ENCODE results near the gene SACM1L.

The SACM1L gene

DNA sequence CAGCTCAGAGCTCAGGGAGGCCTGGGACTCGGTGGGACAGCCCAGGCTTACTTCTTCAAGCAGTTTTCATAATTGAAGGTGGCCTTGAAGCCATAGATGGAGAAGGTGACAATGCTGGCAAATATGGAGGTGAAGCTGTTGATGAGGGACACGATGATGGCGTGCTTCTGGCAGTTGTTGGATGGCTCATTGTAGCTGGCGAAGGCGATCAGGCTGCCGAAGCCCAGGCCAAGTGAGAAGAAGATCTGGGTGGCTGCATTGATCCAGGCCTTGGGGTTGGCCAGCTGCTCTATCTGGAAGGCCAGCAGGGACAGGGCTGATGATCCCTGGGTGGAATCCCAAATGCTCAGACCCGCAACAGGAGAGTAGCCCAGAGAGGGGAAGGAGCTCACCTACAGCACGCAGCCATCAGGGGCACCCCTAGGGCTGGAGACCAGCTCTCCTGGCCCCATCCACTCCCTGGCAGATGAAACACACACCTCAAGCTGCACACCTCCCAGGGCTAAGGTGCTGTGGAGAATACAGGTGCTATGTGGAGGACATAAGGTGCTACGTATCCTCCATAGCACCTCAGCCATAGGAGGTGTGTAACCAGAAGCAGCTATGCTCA, 82.1 kb downstream of the SACM1L start:
- DNase-seq (ENCODE audit: low read depth): no peak

DNA sequence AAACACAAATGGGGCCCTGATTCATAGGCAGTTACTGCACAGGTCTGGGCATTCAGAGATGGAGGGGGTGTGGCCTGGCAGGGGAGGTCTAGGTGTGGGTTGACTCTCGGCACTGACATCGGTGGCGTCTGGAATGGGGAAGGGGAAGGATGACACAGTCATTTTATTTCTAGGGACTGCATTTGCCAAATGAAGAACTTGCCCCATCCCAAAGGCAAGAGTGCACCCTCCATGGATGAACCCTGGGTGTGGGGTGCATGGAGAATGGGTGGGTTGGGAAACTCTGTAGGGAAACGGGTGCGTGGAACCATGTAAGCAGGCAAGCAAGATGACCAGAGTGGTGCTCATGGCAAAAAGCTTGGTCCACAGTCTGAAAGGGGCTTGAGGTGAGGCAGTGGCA, 82.6 kb downstream of the SACM1L start:
- no peak for DNase-seq (ENCODE audit: low read depth)

DNA sequence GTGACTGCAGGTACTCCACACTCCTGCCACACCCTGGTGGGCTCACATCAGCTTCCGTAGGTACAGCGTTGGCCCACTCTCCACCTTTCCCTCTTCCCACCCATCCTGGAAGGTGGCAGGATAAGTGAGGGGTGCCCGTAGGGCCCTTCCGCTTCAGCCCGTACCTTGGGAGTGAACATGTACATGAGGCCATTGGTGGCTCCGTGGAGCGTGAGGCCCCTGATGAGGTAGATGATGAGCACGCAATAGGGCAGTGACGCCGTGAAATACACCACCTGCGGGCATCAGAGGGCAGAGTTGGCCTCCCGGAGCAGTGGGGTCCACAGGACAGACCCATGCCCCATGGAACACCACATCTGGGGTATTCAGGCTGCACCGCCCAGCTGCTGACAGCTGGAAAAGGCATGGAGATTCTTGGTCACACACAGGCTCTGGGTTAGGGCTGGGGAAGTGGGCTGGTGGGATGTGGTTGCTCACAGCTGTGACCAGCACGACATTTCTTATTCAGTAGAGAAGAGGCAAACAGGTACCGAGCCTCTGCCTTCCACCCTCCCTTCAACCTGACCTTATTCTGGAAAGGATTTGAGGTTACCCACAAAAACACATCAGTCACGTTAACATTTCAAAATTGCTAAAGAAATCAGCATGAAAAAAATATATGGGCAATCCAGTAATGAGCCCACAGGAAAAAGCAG, 83.3 kb downstream of the SACM1L start:
- DNase-seq (ENCODE audit: low read depth): no peak

DNA sequence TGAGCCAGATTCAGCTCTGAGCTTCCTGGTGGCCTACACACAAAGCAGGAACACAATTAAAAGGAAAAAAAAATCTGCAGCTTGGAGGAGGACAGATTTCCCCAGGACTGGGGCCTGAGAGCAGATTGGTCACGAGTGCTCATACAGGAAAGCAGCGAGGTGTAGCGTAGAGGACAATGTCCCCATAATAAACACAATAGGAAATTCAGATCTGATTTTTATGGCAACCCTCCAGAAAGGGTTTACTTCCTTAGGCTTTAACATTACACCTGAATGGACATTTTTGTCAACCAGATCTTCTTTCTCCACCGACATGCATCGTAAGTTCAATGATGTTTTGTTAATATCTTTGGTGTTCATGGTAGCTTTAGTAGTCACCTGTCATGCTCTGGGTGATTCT, 83.9 kb downstream of the SACM1L start:
- DNase-seq (ENCODE audit: low read depth): no peak

DNA sequence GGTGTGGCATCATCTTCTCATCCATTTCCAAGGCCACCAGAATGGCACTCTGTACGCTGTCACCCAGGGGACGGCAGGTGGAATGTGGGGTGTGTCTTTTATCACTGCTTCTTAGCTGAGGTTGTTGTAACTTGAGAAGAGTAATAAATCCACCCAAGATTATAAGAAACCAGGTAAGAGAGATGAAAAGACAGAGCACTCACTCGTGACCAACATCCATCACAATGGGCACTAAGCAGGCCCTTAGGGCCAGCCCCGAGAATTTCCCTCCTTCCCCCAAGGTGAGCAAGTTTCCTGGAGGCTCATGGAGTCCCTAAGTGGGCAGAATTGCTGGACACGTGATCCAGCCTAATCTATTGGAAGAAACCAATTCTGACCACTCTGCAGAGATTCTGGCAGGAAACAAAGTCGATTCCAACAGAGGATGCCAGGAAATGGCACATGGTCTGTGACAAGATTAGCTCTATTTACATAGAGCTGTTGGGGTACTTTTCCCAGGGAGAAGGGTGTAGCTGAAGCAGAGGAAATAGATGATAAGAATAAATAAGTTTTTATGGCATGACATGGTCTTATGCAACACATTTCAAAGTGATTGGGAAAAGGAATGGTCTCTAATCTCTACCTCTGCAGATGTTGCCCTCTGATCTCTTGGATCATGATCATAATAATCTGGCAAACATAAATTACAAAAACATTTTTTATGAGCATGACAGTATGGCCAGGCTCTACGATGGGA, 84.7 kb downstream of the SACM1L start:
- no peak for DNase-seq (ENCODE audit: low read depth)

DNA sequence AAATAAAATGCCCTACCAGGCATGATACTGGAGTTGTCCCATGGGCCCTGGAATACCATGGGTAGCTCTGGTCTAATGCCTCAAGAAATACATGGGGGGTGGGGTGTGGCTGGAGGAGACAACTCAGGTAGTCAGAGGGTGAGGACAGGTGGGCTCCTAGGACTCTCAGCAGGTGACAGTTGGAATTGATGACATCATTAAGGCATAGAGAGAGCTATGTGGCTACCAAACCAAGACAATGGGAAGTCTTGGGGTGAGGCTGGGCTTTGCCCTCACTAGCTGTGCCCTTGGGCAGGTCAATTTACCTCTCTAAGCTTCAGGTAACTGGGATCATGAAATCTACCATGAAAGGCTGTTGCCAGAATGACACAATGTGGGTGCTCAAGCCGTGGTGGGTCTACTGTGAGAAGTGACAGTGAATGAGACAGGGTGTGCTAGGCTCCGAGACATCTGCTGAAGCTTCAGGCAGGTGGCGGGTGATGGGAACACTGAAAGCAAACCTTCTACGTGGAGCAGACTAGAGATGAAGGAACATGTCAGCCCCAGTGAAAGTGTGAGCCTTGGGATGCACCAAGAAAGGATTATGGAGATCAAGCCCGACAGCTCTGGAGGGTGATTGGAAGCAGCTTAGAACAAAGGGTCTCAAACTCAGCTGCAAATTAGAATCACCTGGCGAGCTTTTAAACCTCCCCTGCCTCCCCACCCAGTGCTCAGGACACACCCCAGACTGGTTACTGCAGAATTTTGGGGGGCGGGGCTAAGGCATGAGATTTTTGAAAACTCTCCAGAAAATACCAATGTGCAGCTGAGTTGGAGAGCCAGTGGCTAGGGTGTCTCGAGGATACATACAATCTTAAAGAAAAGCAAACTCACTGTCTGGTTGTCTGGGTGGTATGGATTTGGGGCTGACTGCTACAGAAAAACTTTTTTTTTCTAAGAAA, 85.7 kb downstream of the SACM1L start:
- DNase-seq (ENCODE audit: low read depth): no peak

DNA sequence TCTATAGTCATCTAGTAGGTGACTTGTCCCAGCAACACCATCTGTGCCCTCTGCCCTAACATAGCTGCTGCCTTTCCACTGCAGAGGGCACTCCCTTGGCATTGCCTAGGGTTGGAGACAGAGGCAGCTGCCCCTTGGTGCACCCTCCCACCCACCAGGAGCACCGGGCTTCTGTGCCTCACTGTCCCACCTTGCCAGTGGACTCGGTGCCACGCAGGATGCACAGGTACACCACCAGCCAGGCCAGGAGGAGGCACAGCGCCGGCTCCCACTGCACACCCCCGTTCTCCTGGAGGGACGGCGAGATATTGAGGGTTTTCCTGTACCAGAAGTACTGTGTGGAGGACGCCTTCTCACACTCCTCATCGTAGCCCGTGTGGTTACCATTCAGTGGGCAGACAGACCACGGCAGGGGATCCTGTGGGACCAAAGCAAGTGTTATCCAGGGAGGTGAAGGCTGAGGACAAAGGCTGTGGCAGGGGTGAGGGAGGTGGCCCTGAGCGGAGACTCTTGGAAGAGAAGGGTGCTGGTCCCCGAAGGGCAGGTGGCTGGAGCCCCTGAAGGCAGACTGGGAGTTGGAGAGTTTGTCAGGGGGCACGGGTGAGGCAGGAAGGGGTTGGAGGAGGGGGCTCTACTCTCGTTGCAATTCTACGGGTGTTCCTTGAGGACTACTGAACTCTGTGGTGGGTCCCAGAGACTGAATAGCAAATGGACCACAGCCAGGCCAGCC, 86.5 kb downstream of the SACM1L start:
- no peak for DNase-seq (ENCODE audit: low read depth)

DNA sequence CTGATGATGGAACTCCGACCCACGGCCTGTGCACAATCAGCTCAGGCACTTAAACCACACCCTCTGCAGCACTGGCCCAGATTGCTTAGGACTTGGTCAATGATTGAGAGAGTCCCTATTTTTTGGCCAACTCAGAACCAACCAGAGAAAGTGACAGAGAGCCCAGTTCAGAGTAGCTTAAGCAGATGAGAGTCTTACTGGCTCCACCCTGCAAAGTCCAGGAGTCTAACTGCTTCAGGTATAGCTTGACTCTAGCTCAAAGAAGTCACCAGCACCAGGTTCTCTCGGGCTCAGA, 87.1 kb downstream of the SACM1L start:
- no peak for DNase-seq (ENCODE audit: low read depth)

DNA sequence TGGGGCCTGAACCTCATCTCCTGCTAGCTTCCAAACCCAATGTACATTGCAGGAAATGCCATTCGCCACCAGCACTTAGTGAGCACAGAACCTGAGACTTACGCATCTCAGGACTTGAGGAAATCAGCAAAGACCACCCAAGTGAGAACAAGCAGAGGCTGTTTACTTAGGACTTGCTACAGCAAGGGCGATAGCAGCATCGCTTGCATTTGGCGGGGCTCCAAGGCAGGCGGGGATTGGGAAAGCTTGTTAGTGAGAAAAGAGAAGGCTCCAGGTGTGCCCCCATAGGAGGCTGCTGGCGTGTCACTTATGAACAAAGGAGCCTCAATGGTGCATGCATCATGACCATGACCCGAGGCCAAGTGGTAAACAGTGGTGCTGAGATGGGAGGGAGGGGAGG, 87.4 kb downstream of the SACM1L start:
- no peak for DNase-seq (ENCODE audit: low read depth)

DNA sequence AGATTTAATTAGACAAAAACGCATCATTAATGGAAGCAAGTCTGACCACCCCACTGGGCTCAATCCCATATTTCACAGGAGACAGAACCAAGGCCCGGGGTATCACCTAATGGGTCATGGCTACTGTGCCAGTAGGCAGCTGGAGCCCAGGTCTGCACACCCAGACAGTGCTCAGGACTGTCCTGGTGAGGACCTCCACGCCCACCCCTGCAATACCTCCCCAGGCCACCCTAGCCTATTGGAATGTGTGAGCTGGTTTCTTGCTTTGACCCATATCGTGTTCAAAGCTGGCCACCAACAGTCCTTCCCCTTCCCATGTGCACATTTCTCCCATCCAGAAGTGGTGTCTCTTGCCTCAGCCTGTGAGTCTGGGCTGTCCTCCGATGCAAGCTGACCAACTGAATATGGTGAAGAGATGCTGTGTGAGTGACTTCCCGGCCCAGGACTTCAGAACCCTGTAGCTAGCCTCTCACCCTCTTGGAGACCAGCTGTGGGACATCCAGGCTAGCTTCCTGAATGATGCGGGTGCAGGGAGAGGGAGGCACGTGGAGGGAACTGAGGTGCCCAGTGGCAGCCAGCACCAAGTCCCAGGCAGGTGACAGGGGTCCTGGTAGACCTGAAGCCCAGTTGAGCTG, 88.0 kb downstream of the SACM1L start:
- no peak for DNase-seq (ENCODE audit: low read depth)

DNA sequence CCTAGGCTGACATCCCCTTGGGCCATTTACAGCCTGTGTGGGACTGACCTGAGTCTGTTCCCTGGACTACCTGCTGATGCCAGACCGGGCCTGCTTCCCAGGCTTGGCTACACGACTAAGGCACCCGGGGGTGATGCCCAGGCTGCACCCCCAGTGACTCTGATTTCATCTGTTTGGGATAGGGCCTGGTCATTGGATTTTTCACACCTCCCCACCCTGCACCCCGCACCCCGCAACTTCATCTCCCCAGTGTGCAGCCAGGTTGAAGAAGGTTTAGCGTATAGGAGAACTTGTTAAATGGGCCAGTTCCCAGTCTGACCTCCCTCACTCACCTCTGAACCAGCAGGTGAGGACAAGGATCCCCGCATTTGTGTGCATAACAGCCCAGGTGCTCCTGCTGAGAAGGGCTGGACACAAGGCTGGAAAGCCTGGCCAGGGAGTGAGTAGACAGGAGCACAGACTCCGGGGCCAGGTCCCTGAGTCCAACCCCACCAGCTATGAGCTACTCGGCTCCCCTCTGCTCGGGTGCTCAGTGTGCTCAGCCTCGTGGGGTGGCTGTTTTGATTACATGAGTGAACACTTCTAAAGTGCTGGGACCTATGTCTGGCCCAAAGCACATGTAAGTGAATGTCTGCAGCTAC, 88.7 kb downstream of the SACM1L start:
- DNase-seq (ENCODE audit: low read depth): no peak

DNA sequence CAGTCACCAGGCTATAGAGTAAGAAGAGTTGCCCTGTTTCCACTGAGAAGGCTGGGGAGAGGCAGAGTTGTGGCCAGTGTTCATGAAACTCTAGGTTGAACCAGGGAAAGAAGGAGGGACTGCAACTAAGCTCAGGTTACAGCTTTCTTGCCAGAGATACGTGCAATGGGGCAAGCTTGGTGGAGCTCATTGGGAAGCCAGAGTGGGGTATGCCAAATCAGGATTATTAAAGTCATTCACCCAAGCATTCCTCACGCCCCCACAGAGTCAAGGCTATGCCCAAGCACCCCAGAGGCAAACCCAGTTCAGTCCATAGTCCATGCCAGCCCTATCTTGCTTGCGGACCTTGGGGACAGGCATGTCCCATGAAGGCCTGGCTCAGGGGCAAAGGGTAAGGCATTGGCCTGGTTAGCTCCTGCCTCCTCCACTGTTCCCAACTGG, 89.6 kb downstream of the SACM1L start:
- no peak for DNase-seq (ENCODE audit: low read depth)

DNA sequence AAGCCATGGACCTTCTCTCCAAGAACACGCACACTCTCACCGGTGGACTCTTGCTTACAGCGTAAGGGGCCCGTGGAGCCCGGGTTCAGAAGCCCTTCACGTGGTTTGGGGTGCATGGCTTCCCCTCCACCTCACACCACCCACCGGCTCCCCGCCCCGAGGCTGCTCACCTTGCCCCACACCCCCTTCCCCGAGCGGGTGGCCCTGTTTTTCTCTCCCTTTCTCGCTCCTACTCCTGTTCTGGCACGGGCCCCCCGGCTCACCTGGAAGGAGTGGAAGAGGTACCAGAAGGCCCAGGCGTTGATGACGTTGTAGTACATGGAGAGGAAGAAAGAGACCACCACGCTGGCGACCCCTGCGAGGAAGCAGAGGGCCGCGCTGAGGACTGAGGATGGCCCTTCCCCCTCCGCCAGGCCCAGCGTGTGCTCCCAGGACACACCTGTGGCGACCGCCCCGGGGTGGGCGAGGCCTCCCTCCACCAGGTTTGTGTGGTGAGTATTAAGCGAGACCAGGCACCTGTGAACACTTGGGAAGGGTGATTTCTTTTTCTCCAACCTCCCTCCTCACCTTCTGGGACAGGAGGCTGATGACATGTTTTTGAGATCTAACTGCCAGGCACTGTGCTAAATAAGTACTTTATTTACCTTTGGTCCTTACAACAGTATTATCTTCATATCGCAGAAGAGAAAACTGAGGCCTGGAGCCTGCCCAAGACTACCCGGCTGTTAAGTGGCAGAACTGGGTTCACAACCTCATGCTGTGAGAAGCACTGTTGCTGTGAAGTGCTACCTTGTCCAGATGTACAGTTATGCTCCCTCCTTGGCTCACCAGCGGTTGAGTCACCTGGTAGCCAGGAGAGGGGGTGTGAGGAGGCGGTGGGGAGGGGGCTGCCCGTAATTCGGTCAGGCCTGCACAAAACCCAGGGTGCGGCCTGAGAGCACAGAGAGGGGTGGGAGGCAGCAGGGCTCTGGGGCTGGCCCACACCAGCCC, 90.8 kb downstream of the SACM1L start:
- no peak for DNase-seq (ENCODE audit: low read depth)

DNA sequence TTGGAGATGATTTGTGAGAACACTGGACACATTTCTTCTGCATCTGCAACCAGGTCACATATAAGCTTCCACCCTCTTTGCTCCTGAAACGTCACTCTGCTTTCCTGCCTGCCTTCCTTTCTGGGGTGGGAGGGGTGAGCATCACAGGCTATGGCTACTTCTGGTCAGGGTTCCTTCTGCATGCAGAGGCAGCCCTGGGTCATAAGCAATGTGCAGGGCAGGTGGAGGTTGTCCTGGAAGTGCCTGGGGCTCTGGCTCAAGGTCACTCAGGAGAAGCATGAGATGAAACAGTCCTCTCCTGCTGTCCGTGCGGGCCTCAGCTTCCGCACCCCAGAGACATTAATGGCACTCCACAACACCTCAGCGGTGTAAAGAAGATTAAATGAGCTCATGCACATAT, 92.1 kb downstream of the SACM1L start:
- DNase-seq (ENCODE audit: low read depth): no peak

DNA sequence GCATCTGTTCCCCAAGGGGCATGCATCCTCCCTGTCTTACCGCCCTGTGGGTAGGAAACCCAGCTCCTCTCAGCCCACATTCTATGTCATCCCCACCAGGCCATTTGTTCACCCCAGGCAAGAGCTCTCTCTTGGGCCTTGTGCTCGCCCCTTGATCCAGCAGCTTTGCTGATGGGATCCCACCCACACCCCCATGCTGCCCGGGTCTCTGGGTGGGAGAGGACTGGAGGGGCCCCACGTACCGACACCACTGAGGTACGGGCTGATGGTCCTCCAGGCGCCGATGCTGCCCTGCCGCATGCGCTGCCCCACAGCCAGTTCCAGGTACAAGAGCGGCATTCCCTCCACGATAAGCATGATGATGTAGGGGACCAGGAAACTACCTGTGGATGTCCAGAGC, 92.6 kb downstream of the SACM1L start:
- DNase-seq (ENCODE audit: low read depth): no peak

DNA sequence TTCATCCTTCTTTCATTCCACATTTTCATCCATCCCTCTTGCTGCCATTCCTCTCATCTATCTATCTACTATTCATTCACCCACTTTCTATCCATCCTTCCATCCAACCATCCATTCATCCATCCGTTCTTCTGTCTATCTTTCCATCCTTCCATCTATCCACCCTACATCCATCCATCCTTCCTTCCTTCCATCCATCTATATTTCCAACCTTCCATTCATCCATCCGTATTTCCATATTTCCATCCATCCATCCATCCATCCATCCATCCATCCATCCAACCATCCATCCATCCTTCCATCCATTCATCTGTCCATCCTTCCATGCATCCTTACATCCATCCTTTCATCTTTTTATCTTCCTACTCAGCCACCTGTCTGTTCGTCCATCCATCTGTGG, 93.2 kb downstream of the SACM1L start:
- DNase-seq (ENCODE audit: low read depth): no peak

DNA sequence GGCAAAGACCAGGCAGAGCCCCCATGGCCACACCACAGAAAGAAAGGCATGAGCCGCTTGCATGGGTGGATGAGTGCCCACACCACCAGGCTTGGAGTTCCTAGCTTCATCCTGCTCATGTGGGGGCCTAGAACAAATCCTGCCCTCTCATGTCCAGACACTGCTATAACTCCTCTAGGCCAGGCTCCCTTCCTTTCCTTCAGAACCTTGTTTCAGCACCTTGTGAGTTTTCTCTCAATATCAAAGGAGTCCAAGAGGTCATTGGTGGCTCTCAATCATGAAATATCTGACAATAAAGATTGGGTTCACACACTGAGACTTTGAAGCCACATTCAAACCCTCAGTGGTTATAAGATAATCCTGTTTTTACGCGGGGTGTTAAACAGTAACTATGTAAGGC, 94.5 kb downstream of the SACM1L start:
- no peak for DNase-seq (ENCODE audit: low read depth)

DNA sequence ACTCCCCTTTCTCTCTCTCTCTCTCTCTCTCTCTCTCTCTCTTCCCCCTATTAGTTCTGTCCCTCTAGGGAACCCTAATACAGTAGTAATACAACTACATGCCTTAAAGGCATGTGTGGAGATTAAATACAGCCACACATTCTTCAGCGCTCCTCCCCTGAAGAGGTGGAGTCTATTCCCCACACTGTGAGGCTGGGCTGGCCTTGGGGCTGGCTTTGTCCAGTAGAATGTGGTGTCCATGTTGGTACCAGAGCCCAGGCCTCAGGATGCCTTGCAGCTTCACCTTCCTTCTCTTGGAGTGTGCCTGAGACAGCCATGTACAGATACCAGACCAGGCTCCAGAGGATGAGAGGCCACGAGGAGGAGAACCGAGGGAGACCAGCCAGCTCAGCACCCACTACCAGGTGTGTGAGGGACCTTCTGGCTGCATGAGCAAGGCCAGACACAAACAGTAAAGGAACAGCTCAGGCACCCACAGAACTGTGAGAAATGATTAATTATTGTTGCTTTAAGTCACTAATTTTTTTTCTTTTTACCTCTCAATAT, 96.5 kb downstream of the SACM1L start:
- DNase-seq (ENCODE audit: low read depth): no peak

DNA sequence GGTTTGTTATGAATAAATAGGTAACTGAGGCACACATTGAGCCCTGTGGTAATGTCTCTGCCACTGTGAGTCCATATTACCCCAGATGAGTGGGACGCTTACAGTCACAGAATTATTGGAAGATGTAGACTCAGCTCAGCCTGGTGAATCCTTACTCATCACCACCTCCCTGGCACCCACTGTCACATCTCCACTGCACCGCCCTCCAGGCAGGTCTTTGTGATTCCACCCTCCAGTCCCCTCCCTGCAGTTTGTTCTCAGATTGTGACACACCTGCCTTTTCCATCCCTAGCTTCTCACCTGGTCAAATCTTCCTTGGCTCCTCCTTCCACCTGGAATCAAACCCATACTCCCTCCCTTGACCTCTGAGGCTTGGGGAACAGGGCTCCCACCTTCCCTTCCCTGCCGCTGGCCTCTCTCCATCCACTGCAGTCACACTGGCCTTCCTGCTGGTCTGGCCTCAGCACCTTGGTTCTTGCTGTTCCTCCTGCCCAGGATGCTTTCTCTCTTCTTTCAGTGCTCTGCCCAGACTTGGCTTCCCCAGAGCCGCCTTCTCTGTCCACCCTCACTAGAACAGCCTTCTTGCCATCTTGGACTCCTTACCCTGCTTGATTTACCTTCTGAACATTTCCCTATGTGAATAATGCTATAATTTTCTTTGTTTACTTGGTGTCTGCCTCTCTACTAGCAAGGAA, 97.8 kb downstream of the SACM1L start:
- DNase-seq (ENCODE audit: low read depth): no peak
